Glutamatergic neuron (in vitro differentiated cells): Measurements from ENCODE around the gene CSGALNACT2. TPM values are rescaled to one million over a fixed set of nuclear protein-coding genes. Genes with fewer than 3 reads are reported as not detected.

Experiments used
- DNase-seq: peaks from one replicate; pipeline ENCODE4 v3.0.0; 2022
- H3K27ac Mint-ChIP-seq: one replicate; pipeline ENCODE4 v1.8.0; 2020; ENCODE audit warnings: mild to moderate bottlenecking, mixed read lengths, inconsistent platforms; ENCODE audit not compliant: unreplicated experiment
- H3K27me3 Mint-ChIP-seq: one replicate; pipeline ENCODE4 v1.8.0; 2020; ENCODE audit warnings: mild to moderate bottlenecking, moderate library complexity, mixed read lengths, inconsistent platforms; ENCODE audit not compliant: unreplicated experiment
- H3K36me3 Mint-ChIP-seq: one replicate; pipeline ENCODE4 v1.8.0; 2020; ENCODE audit warnings: mild to moderate bottlenecking, mixed read lengths, inconsistent platforms; ENCODE audit not compliant: unreplicated experiment
- H3K4me1 Mint-ChIP-seq: one replicate; pipeline ENCODE4 v1.8.0; 2020; ENCODE audit warnings: mild to moderate bottlenecking, low read depth, mixed read lengths, inconsistent platforms; ENCODE audit not compliant: unreplicated experiment
- H3K4me3 Mint-ChIP-seq: one replicate; pipeline ENCODE4 v1.8.0; 2020; ENCODE audit warnings: mild to moderate bottlenecking, mixed read lengths, inconsistent platforms; ENCODE audit not compliant: unreplicated experiment
- H3K9me3 Mint-ChIP-seq: one replicate; pipeline ENCODE4 v1.8.0; 2020; ENCODE audit warnings: mild to moderate bottlenecking, moderate library complexity, mixed read lengths, inconsistent platforms; ENCODE audit not compliant: unreplicated experiment
- total RNA-seq: library from RNA; stranded (reverse); fragmentation: NEBNext Ultra II Directional; extraction: Animal tissue kit (Norgen Biotek cat#: 25700); gene quantifications from one replicate; pipeline ENCODE4 v1.2.1, GENCODE V29; 2021; ENCODE audit not compliant: unreplicated experiment
- TF ChIP-seq, protein P1 (sequence below): fragments of 200-600 bp; sonication (generic); IDR thresholded peaks from one replicate; pipeline ENCODE4 v1.5.0; 2021; ENCODE audit not compliant: partially characterized antibody, unreplicated experiment

CSGALNACT2 gene
- total RNA-seq, 1 donor from 2014 or later = 28.3 TPM

GRCh38 chr10:43227911-43228782 lies 89.9 kb downstream of the CSGALNACT2 start:
- peaks cover 3% of the 10 kb centered on the region for H3K9me3 Mint-ChIP-seq
- H3K27me3 Mint-ChIP-seq = peaks cover 23% of the 10 kb centered on the region
- TF ChIP-seq, protein P1, sequence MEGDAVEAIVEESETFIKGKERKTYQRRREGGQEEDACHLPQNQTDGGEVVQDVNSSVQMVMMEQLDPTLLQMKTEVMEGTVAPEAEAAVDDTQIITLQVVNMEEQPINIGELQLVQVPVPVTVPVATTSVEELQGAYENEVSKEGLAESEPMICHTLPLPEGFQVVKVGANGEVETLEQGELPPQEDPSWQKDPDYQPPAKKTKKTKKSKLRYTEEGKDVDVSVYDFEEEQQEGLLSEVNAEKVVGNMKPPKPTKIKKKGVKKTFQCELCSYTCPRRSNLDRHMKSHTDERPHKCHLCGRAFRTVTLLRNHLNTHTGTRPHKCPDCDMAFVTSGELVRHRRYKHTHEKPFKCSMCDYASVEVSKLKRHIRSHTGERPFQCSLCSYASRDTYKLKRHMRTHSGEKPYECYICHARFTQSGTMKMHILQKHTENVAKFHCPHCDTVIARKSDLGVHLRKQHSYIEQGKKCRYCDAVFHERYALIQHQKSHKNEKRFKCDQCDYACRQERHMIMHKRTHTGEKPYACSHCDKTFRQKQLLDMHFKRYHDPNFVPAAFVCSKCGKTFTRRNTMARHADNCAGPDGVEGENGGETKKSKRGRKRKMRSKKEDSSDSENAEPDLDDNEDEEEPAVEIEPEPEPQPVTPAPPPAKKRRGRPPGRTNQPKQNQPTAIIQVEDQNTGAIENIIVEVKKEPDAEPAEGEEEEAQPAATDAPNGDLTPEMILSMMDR = no peak
- H3K27ac Mint-ChIP-seq = peak overlapping the region; percentile 48
- H3K4me1 Mint-ChIP-seq = peaks cover 8% of the 10 kb centered on the region
- H3K36me3 Mint-ChIP-seq = no peaks in the 10 kb centered on the region
- peak; percentile 12 for DNase-seq
- H3K4me3 Mint-ChIP-seq = no peak overlapping the region

DNA sequence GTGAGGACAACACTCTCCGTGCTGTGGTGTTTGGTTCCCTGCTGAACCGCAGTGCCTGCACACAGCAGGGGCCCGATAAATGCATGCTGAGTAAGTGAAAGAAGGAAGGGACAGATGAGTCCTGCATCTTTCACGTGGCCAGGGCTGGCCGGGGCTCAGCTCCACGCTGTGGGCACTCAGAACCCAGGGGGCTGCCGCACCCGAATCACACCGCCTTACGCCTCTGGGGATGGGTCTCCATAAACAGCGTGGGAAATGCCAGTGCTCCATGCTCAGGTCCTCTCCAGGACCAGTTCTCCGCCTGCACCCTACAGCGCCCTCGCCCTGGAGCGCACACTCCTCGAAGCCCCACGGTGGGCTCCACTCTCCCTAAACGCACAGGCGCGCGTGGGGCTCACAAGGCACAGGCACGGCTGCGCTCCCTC lies 90.5 kb downstream of the CSGALNACT2 start:
- H3K27ac Mint-ChIP-seq = no peak overlapping the region
- DNase-seq = no peak
- peaks cover 7% of the 10 kb centered on the region for H3K9me3 Mint-ChIP-seq
- peaks cover 8% of the 10 kb centered on the region for H3K4me1 Mint-ChIP-seq
- peaks cover 28% of the 10 kb centered on the region for H3K27me3 Mint-ChIP-seq
- TF ChIP-seq, protein P1 = no peak
- H3K36me3 Mint-ChIP-seq = no peaks in the 10 kb centered on the region
- H3K4me3 Mint-ChIP-seq = peak overlapping the region; percentile 30

GRCh38 chr10:43229208-43230061 lies 91.2 kb downstream of the CSGALNACT2 start:
- H3K36me3 Mint-ChIP-seq = no peaks in the 10 kb centered on the region
- no peak overlapping the region for H3K27ac Mint-ChIP-seq
- peaks cover 28% of the 10 kb centered on the region for H3K27me3 Mint-ChIP-seq
- peaks cover 7% of the 10 kb centered on the region for H3K9me3 Mint-ChIP-seq
- peak overlapping the region; percentile 30 for H3K4me3 Mint-ChIP-seq
- peak; percentile 45 for DNase-seq
- TF ChIP-seq, protein P1 = no peak
- H3K4me1 Mint-ChIP-seq = peaks cover 8% of the 10 kb centered on the region

- Mint-ChIP-seq H3K27me3 (peaks cover 24% of the 10 kb centered on the region), H3K4me1 (peaks cover 5% of the 10 kb centered on the region), H3K4me3 (no peak overlapping the region), H3K9me3 (peaks cover 7% of the 10 kb centered on the region), H3K36me3 (no peaks in the 10 kb centered on the region), H3K27ac (no peak overlapping the region)
- TF ChIP-seq, protein P1 = no peak
- DNase-seq = peak; percentile 12
Measured at GRCh38 chr10:43230101-43230908, 92.1 kb downstream of the CSGALNACT2 start.
